Measurements from ENCODE around the gene ELOVL5. TPM values are rescaled to one million over a fixed set of nuclear protein-coding genes. Genes with fewer than 3 reads are reported as not detected.

Gene ELOVL5
- total RNA-seq, 1 donor from 2014 or later: 72.4 TPM

- H3K4me1 ChIP-seq: no peaks in the 10 kb centered on the region
- no peaks in the 10 kb centered on the region for H3K9me3 ChIP-seq
- H3K27me3 ChIP-seq (ENCODE audit: low read depth): no peaks in the 10 kb centered on the region
- no peak overlapping the region for H3K4me3 ChIP-seq
- TF ChIP-seq CTCF (IDR thresholded peaks at IDR 0.05): no peak
- H3K36me3 ChIP-seq: no peaks in the 10 kb centered on the region
- H3K27ac ChIP-seq: no peak overlapping the region
- intact Hi-C loops (cut with DNase I): no loop called here
- DNase-seq (no peak), ATAC-seq (peak in 1 of 2 donors; percentile 86)
These were observed 28.0 kb upstream of the ELOVL5 start for GRCh38 chr6:53376661-53377226.

GRCh38 chr6:53375847-53376246 lies 27.1 kb upstream of the ELOVL5 start:
- no peak for TF ChIP-seq CTCF (IDR thresholded peaks at IDR 0.05)
- Histone ChIP-seq H3K4me3 (no peak overlapping the region), H3K36me3 (no peaks in the 10 kb centered on the region), H3K27ac (no peak overlapping the region), H3K9me3 (no peaks in the 10 kb centered on the region), H3K4me1 (no peaks in the 10 kb centered on the region), H3K27me3 (ENCODE audit: low read depth) (no peaks in the 10 kb centered on the region)
- DNase-seq (no peak), ATAC-seq (peak; percentile 59 to 70)
- intact Hi-C loops (cut with DNase I): no loop called here

- no peak for DNase-seq
- H3K27ac ChIP-seq: no peak overlapping the region
- H3K9me3 ChIP-seq: no peaks in the 10 kb centered on the region
- no peaks in the 10 kb centered on the region for H3K4me1 ChIP-seq
- no peaks in the 10 kb centered on the region for H3K27me3 ChIP-seq (ENCODE audit: low read depth)
- H3K4me3 ChIP-seq: no peak overlapping the region
- no peaks in the 10 kb centered on the region for H3K36me3 ChIP-seq
- TF ChIP-seq CTCF (IDR thresholded peaks at IDR 0.05): no peak
- intact Hi-C loops (cut with DNase I): no loop called here
- no peak for ATAC-seq
These were observed 24.9 kb upstream of the ELOVL5 start for GRCh38 chr6:53373638-53374037.

- ATAC-seq (no peak), DNase-seq (no peak)
These were observed 21.2 kb upstream of the ELOVL5 start for GRCh38 chr6:53369876-53370515.

GRCh38 chr6:53369051-53369450 lies 20.3 kb upstream of the ELOVL5 start:
- intact Hi-C loops (cut with DNase I): no loop called here

More at GRCh38 chr6:53369876-53370515, 21.2 kb upstream of the ELOVL5 start:
- H3K4me3 ChIP-seq: no peak overlapping the region
- intact Hi-C loops (cut with DNase I): no loop called here
- H3K27me3 ChIP-seq (ENCODE audit: low read depth): no peaks in the 10 kb centered on the region
- H3K4me1 ChIP-seq: no peaks in the 10 kb centered on the region
- H3K27ac ChIP-seq: no peak overlapping the region
- TF ChIP-seq CTCF (IDR thresholded peaks at IDR 0.05): no peak
- no peaks in the 10 kb centered on the region for H3K9me3 ChIP-seq
- H3K36me3 ChIP-seq: no peaks in the 10 kb centered on the region

More at GRCh38 chr6:53369051-53369450, 20.3 kb upstream of the ELOVL5 start:
- DNase-seq (no peak), ATAC-seq (no peak)
- H3K9me3 ChIP-seq: no peaks in the 10 kb centered on the region
- no peaks in the 10 kb centered on the region for H3K27me3 ChIP-seq (ENCODE audit: low read depth)
- H3K27ac ChIP-seq: no peak overlapping the region
- no peaks in the 10 kb centered on the region for H3K36me3 ChIP-seq
- H3K4me1 ChIP-seq: no peaks in the 10 kb centered on the region
- H3K4me3 ChIP-seq: no peak overlapping the region
- no peak for TF ChIP-seq CTCF (IDR thresholded peaks at IDR 0.05)
